Upper lobe of left lung (tissue), 6 donors: ENCODE data around the gene KRT74. TPM values are rescaled to one million over a fixed set of nuclear protein-coding genes. Genes with fewer than 3 reads are reported as not detected.

Experiments used
- ATAC-seq, 2 donors: fragments of 200-7000 bp; cut with Tn5 transposase; one replicate each; pipeline ENCODE4 v1.9.1; 2022; ENCODE audit warnings: mild to moderate bottlenecking in 2 of 2, moderate library complexity in 2 of 2; ENCODE audit not compliant: low FRiP score in 2 of 2
- DNase-seq, 2 donors: peaks; one replicate each; pipeline ENCODE4 v3.0.0-alpha.2; 2019 to 2020
- H3K27ac ChIP-seq, 4 donors: fragments of 200-600 bp; sonication (generic); one replicate each; pipeline ENCODE4 v1.5.1; 2016 to 2019
- H3K27me3 ChIP-seq, 4 donors: fragments of 200-600 bp; sonication (generic); one replicate each; pipeline ENCODE4 v1.5.1; 2017 to 2019
- H3K36me3 ChIP-seq, 4 donors: fragments of 200-600 bp; sonication (generic); one replicate each; pipeline ENCODE4 v1.5.1; 2016 to 2019
- H3K4me1 ChIP-seq, 4 donors: fragments of 200-600 bp; sonication (generic); one replicate each; pipeline ENCODE4 v1.5.1; 2018 to 2019
- H3K4me3 ChIP-seq, 4 donors: fragments of 200-600 bp; sonication (generic); one replicate each; pipeline ENCODE4 v1.5.1; 2017 to 2019; ENCODE audit warnings: mild to moderate bottlenecking in 2 of 4, moderate library complexity in 1 of 4
- H3K9me3 ChIP-seq, 4 donors: fragments of 200-600 bp; sonication (generic); one replicate each; pipeline ENCODE4 v1.5.1; 2018 to 2019
- CTCF ChIP-seq, 6 experiments: fragments of 450-650 bp in 4 of 6; fragments of 200-600 bp in 2 of 6; sonication (generic) in 2 of 6; IDR thresholded peaks; one replicate each; pipeline ENCODE4 v1.5.1; 2016 to 2019; ENCODE audit warnings: antibody characterized with exemption in 6 of 6
- EP300 ChIP-seq, 4 donors: sonication (generic); formaldehyde crosslinking; IDR thresholded peaks; one replicate each; pipeline ENCODE4 v1.5.1; 2017; ENCODE audit warnings: antibody characterized with exemption in 4 of 4, control low read depth in 2 of 4
- POLR2A ChIP-seq, 4 donors: fragments of 450-650 bp; IDR thresholded peaks; one replicate each; pipeline ENCODE4 v1.5.1; 2016 to 2017; ENCODE audit warnings: antibody characterized with exemption in 4 of 4, mild to moderate bottlenecking in 2 of 4
- POLR2AphosphoS5 ChIP-seq, 2 donors: sonication (generic); formaldehyde crosslinking; IDR thresholded peaks; one replicate each; pipeline ENCODE4 v1.5.1; 2017; ENCODE audit warnings: antibody characterized with exemption in 2 of 2
- WGBS, 2 donors: methylation state at CpG; one replicate each; pipeline ENCODE4 v1.1.5; 2017 to 2018; 5-methylcytosine and 5-hydroxymethylcytosine counted together
- total RNA-seq, 6 donors: library from RNA; depleted of rRNA in 4 of 6; stranded (reverse); fragments of >200 nt in 4 of 6; gene quantifications; one replicate each; pipeline versions ENCODE4 v1.1.0 to v1.2.1, GENCODE V29; 2016 to 2021
- donor health status: DM: no; HTN: no; CAD: no; lungs with moderate emphysema.
- donor health status: DM: no; HTN: yes; CAD: no; lungs with severe emphysema.

Gene KRT74
- total RNA-seq, 6 donors from 2014 or later = not detected

- H3K4me1 ChIP-seq = no peaks in the 10 kb centered on the region
- H3K36me3 ChIP-seq = no peaks in the 10 kb centered on the region
- H3K4me3 ChIP-seq = no peak overlapping the region
- no peaks in the 10 kb centered on the region for H3K9me3 ChIP-seq
- no peak overlapping the region for H3K27ac ChIP-seq
- DNase-seq (no peak), ATAC-seq (no peak)
- no peaks in the 10 kb centered on the region for H3K27me3 ChIP-seq
- WGBS, 2 donors = 83 to 87% methylated on average over 9 of the region's 9 CpGs
- TF ChIP-seq POLR2A (IDR thresholded peaks at IDR 0.05) (no peak), CTCF (IDR thresholded peaks at IDR 0.05) (no peak), EP300 (IDR thresholded peaks at IDR 0.05) (no peak), POLR2AphosphoS5 (IDR thresholded peaks at IDR 0.05) (no peak)
Measured at GRCh38 chr12:52584156-52584682, 10.6 kb upstream of the KRT74 start.

- DNase-seq (peak; percentile 49 to 51), ATAC-seq (peak; percentile 74 to 77)
- no peak for TF ChIP-seq POLR2A (IDR thresholded peaks at IDR 0.05)
- peak; percentile 41 to 82 (median 64) for TF ChIP-seq CTCF (IDR thresholded peaks at IDR 0.05)
- TF ChIP-seq EP300 (IDR thresholded peaks at IDR 0.05) = no peak
- TF ChIP-seq POLR2AphosphoS5 (IDR thresholded peaks at IDR 0.05) = no peak
- H3K9me3 ChIP-seq = no peaks in the 10 kb centered on the region
- no peaks in the 10 kb centered on the region for H3K27me3 ChIP-seq
- H3K4me1 ChIP-seq = no peaks in the 10 kb centered on the region
- no peak overlapping the region for H3K4me3 ChIP-seq
- no peaks in the 10 kb centered on the region for H3K36me3 ChIP-seq
- H3K27ac ChIP-seq = no peak overlapping the region
- WGBS, 2 donors = 13 to 16% methylated on average over 6 to 7 of the region's 7 CpGs
Measured at GRCh38 chr12:52582971-52583456, 9.4 kb upstream of the KRT74 start.

GRCh38 chr12:52582486-52582885 lies 8.8 kb upstream of the KRT74 start:
- WGBS, 2 donors = 78 to 90% methylated on average over 2 of the region's 2 CpGs
- no peaks in the 10 kb centered on the region for H3K36me3 ChIP-seq
- no peak for TF ChIP-seq EP300 (IDR thresholded peaks at IDR 0.05)
- TF ChIP-seq POLR2AphosphoS5 (IDR thresholded peaks at IDR 0.05) = no peak
- no peak for TF ChIP-seq POLR2A (IDR thresholded peaks at IDR 0.05)
- TF ChIP-seq CTCF (IDR thresholded peaks at IDR 0.05) = no peak
- ATAC-seq (no peak), DNase-seq (no peak)
- H3K4me3 ChIP-seq = no peak overlapping the region
- H3K9me3 ChIP-seq = no peaks in the 10 kb centered on the region
- no peaks in the 10 kb centered on the region for H3K4me1 ChIP-seq
- H3K27me3 ChIP-seq = no peaks in the 10 kb centered on the region
- H3K27ac ChIP-seq = no peak overlapping the region

- no peaks in the 10 kb centered on the region for H3K9me3 ChIP-seq
- 61 to 63% methylated on average over 6 of the region's 6 CpGs for WGBS, 2 donors
- ATAC-seq (no peak), DNase-seq (no peak)
- H3K4me1 ChIP-seq = no peaks in the 10 kb centered on the region
- H3K4me3 ChIP-seq = no peak overlapping the region
- TF ChIP-seq EP300 (IDR thresholded peaks at IDR 0.05) (no peak), POLR2A (IDR thresholded peaks at IDR 0.05) (no peak), CTCF (IDR thresholded peaks at IDR 0.05) (no peak)
- H3K27ac ChIP-seq = no peak overlapping the region
- no peaks in the 10 kb centered on the region for H3K36me3 ChIP-seq
- no peaks in the 10 kb centered on the region for H3K27me3 ChIP-seq
Measured at GRCh38 chr12:52581481-52581880, 7.8 kb upstream of the KRT74 start.

GRCh38 chr12:52581066-52581465 lies 7.4 kb upstream of the KRT74 start:
- WGBS, 2 donors = 78 to 86% methylated on average over 3 to 7 of the region's 7 CpGs
- no peak for DNase-seq

More at GRCh38 chr12:52581066-52581465, 7.4 kb upstream of the KRT74 start:
- H3K4me1 ChIP-seq = no peaks in the 10 kb centered on the region
- H3K27ac ChIP-seq = no peak overlapping the region
- no peak for ATAC-seq
- H3K9me3 ChIP-seq = no peaks in the 10 kb centered on the region
- no peak for TF ChIP-seq POLR2AphosphoS5 (IDR thresholded peaks at IDR 0.05)
- no peak for TF ChIP-seq POLR2A (IDR thresholded peaks at IDR 0.05)
- no peak for TF ChIP-seq EP300 (IDR thresholded peaks at IDR 0.05)
- no peak for TF ChIP-seq CTCF (IDR thresholded peaks at IDR 0.05)
- no peaks in the 10 kb centered on the region for H3K27me3 ChIP-seq
- no peaks in the 10 kb centered on the region for H3K36me3 ChIP-seq
- no peak overlapping the region for H3K4me3 ChIP-seq
